ENCODE results near the gene PVALEF.
A peak's percentile ranks its signal among the peaks of the same experiment; 100 is the strongest.

PVALEF gene

GRCh38 chr17:81165246-81166032, at the start of gene PVALEF:
Gene PVALEF (plus strand): TSS chr17:81165507. CDS start chr17:81181227, 15,720 bp downstream.
- intact Hi-C loops (cut with micrococcal nuclease) = no loop called here
- H3K36me3 Mint-ChIP-seq (ENCODE audit: low read depth) = no peaks in the 10 kb centered on the region
- no peak within 1 kb of the TSS for H3K27ac Mint-ChIP-seq
- peak within 1 kb of the TSS; percentile 60 for H3K4me3 Mint-ChIP-seq
- H3K27me3 Mint-ChIP-seq = peaks cover 51% of the 10 kb centered on the region
- H3K4me1 Mint-ChIP-seq (ENCODE audit: low read depth) = peaks cover 17% of the 10 kb centered on the region
- H3K9me3 Mint-ChIP-seq = no peaks in the 10 kb centered on the region

- H3K4me3 Mint-ChIP-seq = no peak overlapping the region
- intact Hi-C loops (cut with micrococcal nuclease) = no loop called here
These were observed 49.4 kb upstream of the PVALEF start for GRCh38 chr17:81115749-81116464.

GRCh38 chr17:81116704-81117103, 48.6 kb upstream of the PVALEF start:
- peaks cover 84% of the 10 kb centered on the region for H3K36me3 Mint-ChIP-seq (ENCODE audit: low read depth)
- intact Hi-C loops (cut with micrococcal nuclease) = no loop called here
- H3K27ac Mint-ChIP-seq = no peak overlapping the region
- H3K27me3 Mint-ChIP-seq = no peaks in the 10 kb centered on the region
- peaks cover 7% of the 10 kb centered on the region for H3K4me1 Mint-ChIP-seq (ENCODE audit: low read depth)
- no peak overlapping the region for H3K4me3 Mint-ChIP-seq
- H3K9me3 Mint-ChIP-seq = no peaks in the 10 kb centered on the region

More at GRCh38 chr17:81115749-81116464, 49.4 kb upstream of the PVALEF start:
- Mint-ChIP-seq H3K4me1 (ENCODE audit: low read depth) (peaks cover 7% of the 10 kb centered on the region), H3K36me3 (ENCODE audit: low read depth) (peaks cover 84% of the 10 kb centered on the region), H3K9me3 (no peaks in the 10 kb centered on the region), H3K27ac (no peak overlapping the region), H3K27me3 (no peaks in the 10 kb centered on the region)

- H3K9me3 Mint-ChIP-seq = no peaks in the 10 kb centered on the region
- H3K36me3 Mint-ChIP-seq (ENCODE audit: low read depth) = peaks cover 83% of the 10 kb centered on the region
- intact Hi-C loops (cut with micrococcal nuclease) = no loop called here
These were observed 47.6 kb upstream of the PVALEF start for GRCh38 chr17:81117672-81118198.

GRCh38 chr17:81118308-81119221, 46.7 kb upstream of the PVALEF start:
- intact Hi-C loops (cut with micrococcal nuclease) = no loop called here
- H3K27ac Mint-ChIP-seq = peak overlapping the region; percentile 19
- H3K27me3 Mint-ChIP-seq = no peaks in the 10 kb centered on the region
- peak overlapping the region; percentile 43 for H3K4me3 Mint-ChIP-seq
- H3K4me1 Mint-ChIP-seq (ENCODE audit: low read depth) = peaks cover 7% of the 10 kb centered on the region
- H3K9me3 Mint-ChIP-seq = no peaks in the 10 kb centered on the region
- peaks cover 78% of the 10 kb centered on the region for H3K36me3 Mint-ChIP-seq (ENCODE audit: low read depth)

More at GRCh38 chr17:81117672-81118198, 47.6 kb upstream of the PVALEF start:
- Mint-ChIP-seq H3K27me3 (no peaks in the 10 kb centered on the region), H3K27ac (no peak overlapping the region), H3K4me3 (no peak overlapping the region), H3K4me1 (ENCODE audit: low read depth) (peaks cover 7% of the 10 kb centered on the region)

- peaks cover 79% of the 10 kb centered on the region for H3K36me3 Mint-ChIP-seq (ENCODE audit: low read depth)
- H3K27ac Mint-ChIP-seq = peak overlapping the region; percentile 19
- no peaks in the 10 kb centered on the region for H3K27me3 Mint-ChIP-seq
- intact Hi-C loops (cut with micrococcal nuclease) = no loop called here
- peak overlapping the region; percentile 48 for H3K4me3 Mint-ChIP-seq
- no peaks in the 10 kb centered on the region for H3K9me3 Mint-ChIP-seq
- peaks cover 7% of the 10 kb centered on the region for H3K4me1 Mint-ChIP-seq (ENCODE audit: low read depth)
These were observed 45.8 kb upstream of the PVALEF start for GRCh38 chr17:81119223-81120148.

GRCh38 chr17:81120149-81120484, 45.2 kb upstream of the PVALEF start:
- peaks cover 79% of the 10 kb centered on the region for H3K36me3 Mint-ChIP-seq (ENCODE audit: low read depth)
- intact Hi-C loops (cut with micrococcal nuclease) = no loop called here
- H3K27me3 Mint-ChIP-seq = no peaks in the 10 kb centered on the region
- peaks cover 7% of the 10 kb centered on the region for H3K4me1 Mint-ChIP-seq (ENCODE audit: low read depth)
- H3K4me3 Mint-ChIP-seq = no peak overlapping the region
- no peak overlapping the region for H3K27ac Mint-ChIP-seq
- no peaks in the 10 kb centered on the region for H3K9me3 Mint-ChIP-seq

- H3K27ac Mint-ChIP-seq = no peak overlapping the region
- intact Hi-C loops (cut with micrococcal nuclease) = no loop called here
- H3K27me3 Mint-ChIP-seq = no peaks in the 10 kb centered on the region
- peaks cover 7% of the 10 kb centered on the region for H3K4me1 Mint-ChIP-seq (ENCODE audit: low read depth)
- H3K36me3 Mint-ChIP-seq (ENCODE audit: low read depth) = peaks cover 74% of the 10 kb centered on the region
- no peaks in the 10 kb centered on the region for H3K9me3 Mint-ChIP-seq
- no peak overlapping the region for H3K4me3 Mint-ChIP-seq
These were observed 44.3 kb upstream of the PVALEF start for GRCh38 chr17:81120695-81121621.

GRCh38 chr17:81121841-81122733, 43.2 kb upstream of the PVALEF start:
- Mint-ChIP-seq H3K4me1 (ENCODE audit: low read depth) (peaks cover 7% of the 10 kb centered on the region), H3K4me3 (no peak overlapping the region), H3K27ac (no peak overlapping the region), H3K36me3 (ENCODE audit: low read depth) (peaks cover 63% of the 10 kb centered on the region), H3K9me3 (no peaks in the 10 kb centered on the region), H3K27me3 (no peaks in the 10 kb centered on the region)
- intact Hi-C loops (cut with micrococcal nuclease) = no loop called here

- H3K4me3 Mint-ChIP-seq = no peak overlapping the region
- H3K36me3 Mint-ChIP-seq (ENCODE audit: low read depth) = peaks cover 52% of the 10 kb centered on the region
- H3K4me1 Mint-ChIP-seq (ENCODE audit: low read depth) = peaks cover 6% of the 10 kb centered on the region
- H3K9me3 Mint-ChIP-seq = no peaks in the 10 kb centered on the region
- no peak overlapping the region for H3K27ac Mint-ChIP-seq
- no peaks in the 10 kb centered on the region for H3K27me3 Mint-ChIP-seq
- intact Hi-C loops (cut with micrococcal nuclease) = no loop called here
These were observed 42.0 kb upstream of the PVALEF start for GRCh38 chr17:81123052-81124048.
